Activated T-cell treated with anti-CD3 and anti-CD28 coated beads for 48 hours (primary cell): ENCODE results near the gene EHD1.

ENCODE experiments used
- DNase-seq: peaks from one replicate; pipeline ENCODE4 v3.0.0-alpha.2; 2020; ENCODE audit warnings: low read depth

Gene EHD1

DNA sequence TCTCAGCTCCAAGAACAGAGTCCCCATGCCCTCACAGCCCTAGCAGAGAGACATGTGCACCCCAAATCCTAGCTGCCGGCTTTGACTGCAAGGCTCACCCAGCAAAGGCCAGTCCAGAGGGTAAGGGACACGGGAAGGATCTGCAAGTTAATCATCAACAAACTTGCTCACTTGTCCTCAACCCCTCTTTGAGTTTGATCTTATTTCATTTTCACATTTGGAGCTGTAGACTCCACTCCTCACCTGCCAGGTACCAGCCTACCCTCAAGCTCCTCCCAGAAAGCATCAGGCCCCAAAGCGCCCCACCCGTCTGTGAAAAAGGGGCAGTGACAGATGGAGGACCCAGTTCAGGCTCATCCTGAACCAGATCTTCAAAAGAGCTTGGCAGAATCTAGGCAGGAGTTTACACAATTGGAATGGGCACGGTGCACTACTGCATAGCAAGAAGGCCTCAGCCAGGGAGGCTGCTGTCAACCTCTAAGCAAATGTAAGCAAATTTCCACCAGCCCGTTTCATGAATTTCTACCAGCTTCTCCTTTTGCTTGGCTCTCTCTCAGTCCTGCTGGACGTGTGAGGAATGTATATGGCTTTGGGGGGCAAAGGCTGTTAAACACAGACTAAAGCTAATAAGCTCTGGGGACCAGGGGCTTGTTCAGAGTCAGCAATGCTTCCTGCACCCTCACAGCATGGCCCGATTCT, 5.5 kb downstream of the EHD1 start:
- DNase-seq: no peak

- no peak for DNase-seq
Observed at GRCh38 chr11:64871492-64871891, 6.9 kb downstream of the EHD1 start.

DNA sequence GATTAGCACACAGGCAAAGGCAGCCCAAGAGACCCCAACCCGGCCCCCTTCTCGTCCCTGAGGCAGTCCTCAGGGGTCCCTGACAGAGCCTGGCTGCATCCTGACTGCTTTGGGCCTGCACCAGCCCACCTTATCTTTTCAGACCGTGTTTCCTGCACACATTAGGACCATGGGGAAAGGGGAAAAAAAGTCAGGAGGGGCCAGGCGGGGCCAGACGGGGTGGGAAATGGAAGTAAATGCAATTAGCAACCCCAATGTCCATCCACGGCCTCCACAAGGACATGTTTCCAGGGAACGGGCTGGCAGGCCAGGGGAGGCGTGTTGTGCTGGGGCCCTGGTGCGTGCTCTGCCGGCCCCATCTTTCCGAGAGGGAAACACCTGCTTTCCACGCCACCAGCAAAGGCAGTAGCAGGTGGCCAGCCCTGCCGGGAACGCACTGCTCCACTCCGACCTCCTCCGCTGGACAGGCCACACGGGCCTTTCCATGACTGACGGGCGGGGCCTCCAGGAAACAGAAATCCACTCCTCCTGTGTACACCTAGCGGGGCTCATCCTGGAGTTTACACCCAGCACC, 7.4 kb downstream of the EHD1 start:
- DNase-seq: no peak

- no peak for DNase-seq
Observed at GRCh38 chr11:64870176-64870892, 8.1 kb downstream of the EHD1 start.

DNA sequence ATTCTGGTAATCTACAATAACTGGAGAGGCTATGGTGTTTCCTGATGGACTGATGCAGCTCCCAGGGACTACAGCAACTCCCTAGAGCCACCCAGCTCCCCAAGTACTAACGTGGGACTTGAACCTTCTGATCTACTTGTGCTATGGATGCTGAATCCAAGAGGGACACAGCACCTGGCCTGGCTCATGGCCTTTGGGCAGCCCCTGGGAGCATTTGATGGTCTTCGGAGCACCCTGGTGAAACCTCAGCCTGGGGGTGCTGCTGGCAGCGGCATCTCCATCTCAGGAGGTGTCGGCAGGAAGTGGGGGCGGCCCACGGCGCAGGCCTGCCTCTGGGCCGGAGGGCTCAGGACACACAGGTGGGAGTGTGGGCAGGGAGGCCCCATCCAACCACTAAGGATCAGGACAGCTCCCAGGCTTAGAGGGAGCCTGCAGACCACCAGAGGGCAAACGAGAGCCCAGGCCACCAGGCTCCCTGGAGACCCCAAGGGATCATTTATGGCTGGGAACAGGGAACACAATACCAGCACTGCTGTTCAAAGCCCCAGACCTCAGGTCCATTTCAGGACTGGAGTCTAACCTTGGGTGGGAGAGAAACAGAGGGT, 8.7 kb downstream of the EHD1 start:
- no peak for DNase-seq

DNA sequence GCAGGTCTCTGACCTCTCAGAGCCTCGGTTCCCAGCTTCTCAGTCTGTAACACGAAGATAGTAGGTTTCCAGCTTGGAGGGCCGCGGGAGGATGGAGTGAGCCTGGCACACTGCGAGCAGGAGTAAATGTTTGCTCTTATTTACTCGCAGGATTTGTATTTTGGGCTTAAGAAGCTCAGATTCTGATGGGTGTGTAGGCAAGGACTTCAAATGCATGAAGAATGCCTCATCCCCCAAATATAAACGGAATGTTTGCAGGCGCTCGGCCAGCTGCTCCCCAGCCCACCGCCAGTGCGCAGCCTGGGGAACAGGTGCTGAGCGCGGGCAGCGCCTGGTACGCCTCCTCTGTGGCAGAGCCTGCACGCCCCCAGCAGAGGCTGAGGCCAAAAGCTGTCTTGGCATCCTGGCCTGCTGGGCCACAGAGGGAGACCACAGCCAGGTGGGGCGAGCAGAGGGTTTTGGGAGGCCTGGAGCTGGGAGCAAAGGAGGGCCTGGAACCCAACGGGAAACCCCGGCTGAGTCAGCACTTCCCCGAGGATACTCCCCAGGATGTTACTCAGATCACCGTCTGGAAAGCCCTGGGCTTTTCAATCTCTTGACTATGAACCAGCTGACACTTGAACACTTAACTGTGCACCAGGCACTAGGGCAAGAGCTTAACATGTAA, 9.4 kb downstream of the EHD1 start:
- DNase-seq: no peak

DNA sequence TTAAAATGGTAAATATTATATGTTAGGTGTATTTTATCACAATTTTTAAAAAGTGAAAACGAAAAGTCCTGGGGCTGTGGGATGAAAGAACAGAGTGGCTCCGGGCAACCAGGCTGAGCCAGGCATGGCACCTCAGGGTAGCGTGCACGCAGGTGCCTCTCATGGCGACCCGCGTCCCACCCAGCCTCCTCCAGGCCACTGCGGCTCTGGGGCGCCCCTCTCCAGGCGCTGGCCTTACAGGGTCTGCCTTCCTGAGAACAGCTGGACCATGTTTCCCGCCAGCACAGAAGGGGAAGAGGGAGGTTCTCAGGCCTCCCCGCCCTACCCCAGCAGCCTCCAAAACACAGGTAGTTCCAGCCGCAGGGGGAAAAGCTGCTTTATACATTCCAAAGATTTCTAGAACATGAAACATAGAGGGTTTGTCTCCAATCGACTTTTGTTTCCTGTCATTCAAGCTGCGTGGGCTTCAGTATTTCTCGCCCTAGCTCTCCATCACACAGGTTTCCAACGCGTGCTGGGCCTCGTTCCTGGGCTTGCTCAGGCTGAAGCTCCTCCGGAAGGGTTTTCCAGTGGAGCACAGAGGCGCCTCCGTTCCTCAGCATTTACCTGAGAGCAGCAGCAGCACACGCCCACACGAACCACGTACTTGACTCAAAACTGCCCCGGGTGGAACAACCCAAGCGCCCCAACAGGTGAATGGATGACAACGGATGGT, 10.5 kb downstream of the EHD1 start:
- DNase-seq: no peak

GRCh38 chr11:64866173-64866491, 12.3 kb downstream of the EHD1 start:
- no peak for DNase-seq

DNA sequence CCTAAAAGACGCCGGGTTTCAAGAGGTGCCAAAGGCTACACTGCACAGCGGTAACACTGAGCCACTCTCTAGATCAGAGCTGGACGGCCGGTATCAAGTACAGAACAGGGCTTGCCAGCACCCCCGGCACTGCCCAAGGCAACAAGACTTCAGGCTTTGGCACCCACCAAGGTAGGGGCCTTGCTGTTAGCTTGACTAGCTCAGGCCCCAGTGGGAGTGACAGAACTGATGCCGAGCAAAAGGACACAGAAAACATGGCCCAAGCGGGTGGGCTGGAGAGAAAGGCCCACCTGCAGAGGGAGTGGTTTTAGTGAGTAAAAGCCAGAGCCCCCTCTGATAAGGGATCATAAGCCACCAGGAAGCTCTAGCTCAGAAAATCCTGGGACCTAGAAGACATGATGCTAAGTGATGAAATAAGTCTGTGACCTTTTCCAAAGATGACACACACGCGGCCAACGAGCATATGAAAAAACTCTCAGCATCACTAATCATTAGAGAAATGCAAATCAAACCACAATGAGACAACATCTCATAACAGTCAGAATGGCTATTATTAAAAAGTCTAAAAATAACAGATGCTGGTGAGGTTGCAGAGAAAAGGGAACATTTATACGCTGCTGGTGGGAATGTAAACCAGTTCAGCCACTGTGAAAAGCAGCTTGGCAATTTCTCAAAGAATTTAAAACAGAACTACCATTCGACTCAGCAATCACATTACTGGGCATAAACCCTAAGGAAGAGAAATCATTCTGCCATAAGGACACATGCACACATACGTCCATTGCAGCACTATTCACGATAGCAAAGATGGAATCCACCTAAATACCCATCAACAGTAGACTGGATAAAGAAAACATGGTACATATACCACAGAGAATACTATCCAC, 12.9 kb downstream of the EHD1 start:
- DNase-seq: no peak

DNA sequence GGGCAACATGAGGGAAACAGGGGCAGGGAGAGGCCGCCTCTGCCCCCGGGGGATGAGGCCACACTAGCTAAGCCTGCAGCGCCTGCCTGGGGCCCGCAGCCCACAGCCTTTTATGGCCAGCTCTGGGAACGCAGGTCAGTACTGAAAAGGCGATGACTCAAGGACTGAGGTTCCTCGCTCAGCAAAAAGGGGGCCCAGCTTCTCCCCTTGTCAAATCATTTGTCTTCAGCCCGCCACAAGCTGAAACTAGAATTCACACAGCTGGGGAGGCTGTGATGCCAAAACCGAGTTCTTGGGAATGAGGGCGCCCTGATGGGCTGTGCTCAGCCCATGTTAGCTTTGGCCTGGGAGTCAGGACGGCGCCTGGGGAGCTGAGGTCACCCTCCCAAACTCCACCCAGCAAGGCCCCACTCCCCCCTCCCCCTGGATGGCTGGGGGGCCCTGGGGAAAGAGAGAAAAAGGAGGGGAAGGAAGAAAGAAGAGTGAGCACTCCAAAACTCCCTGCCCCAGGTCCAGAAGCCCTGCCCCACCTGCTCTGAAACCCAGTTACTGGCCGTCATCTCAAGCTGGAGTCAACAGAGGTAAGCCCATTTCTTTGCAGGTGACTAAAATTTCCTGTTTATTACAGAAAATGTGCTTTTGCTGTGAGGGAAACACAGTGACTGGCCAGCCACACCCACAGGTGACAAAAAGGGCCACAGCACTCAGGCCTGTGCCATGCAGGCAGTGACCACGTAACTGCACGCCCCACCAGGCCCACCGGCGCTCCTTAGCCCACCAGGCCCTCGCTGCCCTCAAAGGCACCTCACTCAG, 13.7 kb downstream of the EHD1 start:
- peak; percentile 72 for DNase-seq

GRCh38 chr11:64864135-64864472, 14.3 kb downstream of the EHD1 start:
- DNase-seq: no peak

GRCh38 chr11:64863391-64864060, 14.9 kb downstream of the EHD1 start:
- DNase-seq: no peak

- no peak for DNase-seq
Observed at GRCh38 chr11:64862987-64863390, 15.4 kb downstream of the EHD1 start.

- no peak for DNase-seq
Observed at GRCh38 chr11:64861227-64861975, 17.0 kb downstream of the EHD1 start.

GRCh38 chr11:64859542-64860414, 18.6 kb downstream of the EHD1 start:
- DNase-seq: no peak

- no peak for DNase-seq
Observed at GRCh38 chr11:64858467-64859263, 19.8 kb downstream of the EHD1 start.

DNA sequence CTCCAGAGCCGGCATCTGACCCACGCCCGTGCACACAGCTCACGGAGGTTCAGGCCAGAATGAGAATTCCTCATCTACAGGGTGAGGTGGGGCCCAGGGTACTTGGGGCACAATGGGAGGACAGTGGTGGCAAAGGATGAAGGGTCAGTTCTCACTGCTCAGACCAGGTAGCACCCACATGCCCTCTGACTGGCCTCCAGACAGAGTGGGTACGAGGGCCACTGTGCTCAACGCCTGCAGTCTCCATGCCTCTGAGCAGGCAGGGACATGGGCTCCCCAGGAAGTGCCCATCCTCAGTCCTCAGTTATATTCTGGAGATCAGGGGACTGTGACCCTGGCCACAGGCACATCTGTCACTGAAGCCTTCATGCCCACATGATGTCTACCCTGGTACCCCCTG, 20.9 kb downstream of the EHD1 start:
- no peak for DNase-seq
